HG03135 (cell line): ENCODE results near the gene MACROH2A2.
A peak's percentile ranks its signal among the peaks of the same experiment; 100 is the strongest.
"Not testable (repeated sequence)": the region's sequence is repeated elsewhere in the genome, so short reads cannot be mapped to it uniquely, and the experiment has no call there.

ENCODE experiments used
- ATAC-seq: cut with Tn5 transposase; IDR thresholded peaks from one replicate; pipeline ENCODE4 v1.9.1; 2021; ENCODE audit warnings: mild to moderate bottlenecking, moderate library complexity; ENCODE audit not compliant: unreplicated experiment

Gene MACROH2A2

GRCh38 chr10:70097459-70097858, 44.8 kb downstream of the MACROH2A2 start:
- ATAC-seq = no peak

DNA sequence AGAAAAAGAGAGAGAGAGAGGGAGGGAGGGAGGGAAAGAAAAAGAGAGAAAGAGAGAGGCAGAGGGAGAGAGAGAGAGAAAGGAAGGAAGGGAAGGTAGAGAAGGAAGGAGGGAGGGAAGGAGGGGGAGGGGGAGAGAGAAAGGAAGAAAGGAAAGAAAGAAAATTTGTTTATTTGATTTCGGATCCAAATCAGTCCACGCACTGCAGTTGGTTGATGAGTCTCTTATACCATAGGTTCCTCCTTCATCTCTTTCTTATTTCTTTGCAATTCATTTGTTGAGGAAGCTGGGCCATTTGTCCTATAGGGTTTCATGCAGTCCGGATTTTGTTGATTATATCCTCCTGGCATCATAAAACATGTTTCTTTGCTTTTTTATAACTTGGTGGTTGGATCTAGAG, 45.6 kb downstream of the MACROH2A2 start:
- ATAC-seq = no peak

GRCh38 chr10:70101068-70101562, 48.5 kb downstream of the MACROH2A2 start:
- ATAC-seq = not testable (repeated sequence)

DNA sequence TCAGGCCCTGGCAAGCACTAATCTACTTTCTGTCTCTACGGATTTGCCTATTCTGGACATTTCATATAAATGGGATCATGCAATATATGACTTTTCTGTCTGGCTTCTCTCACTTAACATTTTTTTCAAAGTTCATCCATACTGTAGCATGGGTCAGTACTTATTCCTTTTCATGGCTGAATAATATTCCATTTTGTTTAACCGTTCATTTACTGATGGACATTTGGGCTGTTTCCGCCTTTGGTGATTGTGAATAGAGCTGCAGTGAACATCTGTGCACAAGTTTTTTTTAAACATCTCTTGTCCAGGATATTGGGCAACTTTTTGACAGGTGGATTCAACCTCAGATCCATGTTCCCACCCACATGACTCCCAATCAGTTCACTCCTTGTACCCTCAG, 49.0 kb downstream of the MACROH2A2 start:
- no peak for ATAC-seq

DNA sequence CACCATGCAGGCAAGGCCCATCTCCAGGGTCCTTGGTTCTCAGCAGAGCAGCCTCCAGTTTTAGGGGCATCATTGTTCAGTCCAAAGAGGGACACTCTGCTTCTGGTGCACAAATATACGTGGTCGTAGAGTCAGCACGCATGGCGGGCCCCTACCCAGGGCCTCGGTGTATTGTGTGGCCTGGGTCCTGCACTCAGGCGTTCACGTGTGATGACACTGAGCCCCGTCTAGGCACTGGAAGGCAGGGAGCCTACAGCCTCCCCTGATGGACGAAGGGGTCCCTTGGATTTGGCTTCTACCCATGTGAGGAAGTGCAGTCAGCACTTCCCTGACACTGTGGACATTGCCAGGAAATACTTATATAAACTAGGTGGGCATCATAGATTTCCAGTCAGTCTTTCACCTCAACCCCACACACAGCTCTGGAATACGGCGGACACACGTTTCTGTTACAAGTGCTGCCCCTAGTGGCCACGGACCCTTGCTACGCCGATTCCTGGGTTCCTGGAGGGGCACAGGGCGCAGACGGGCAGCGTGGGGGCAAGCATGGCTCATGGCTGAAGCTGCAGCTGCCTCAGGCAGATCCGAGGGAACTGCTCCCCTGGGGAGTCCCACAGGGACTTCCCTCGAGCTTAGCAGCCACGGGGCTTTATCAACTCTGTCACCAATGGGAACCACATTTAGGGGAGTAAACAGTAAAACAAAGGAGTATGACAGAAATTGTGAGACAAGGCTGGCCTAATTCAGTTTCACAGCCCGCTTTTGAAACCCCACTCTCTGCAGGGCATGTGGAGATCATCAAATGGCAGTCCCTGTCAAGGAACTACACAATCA, 54.5 kb downstream of the MACROH2A2 start:
- ATAC-seq = peak; percentile 59

DNA sequence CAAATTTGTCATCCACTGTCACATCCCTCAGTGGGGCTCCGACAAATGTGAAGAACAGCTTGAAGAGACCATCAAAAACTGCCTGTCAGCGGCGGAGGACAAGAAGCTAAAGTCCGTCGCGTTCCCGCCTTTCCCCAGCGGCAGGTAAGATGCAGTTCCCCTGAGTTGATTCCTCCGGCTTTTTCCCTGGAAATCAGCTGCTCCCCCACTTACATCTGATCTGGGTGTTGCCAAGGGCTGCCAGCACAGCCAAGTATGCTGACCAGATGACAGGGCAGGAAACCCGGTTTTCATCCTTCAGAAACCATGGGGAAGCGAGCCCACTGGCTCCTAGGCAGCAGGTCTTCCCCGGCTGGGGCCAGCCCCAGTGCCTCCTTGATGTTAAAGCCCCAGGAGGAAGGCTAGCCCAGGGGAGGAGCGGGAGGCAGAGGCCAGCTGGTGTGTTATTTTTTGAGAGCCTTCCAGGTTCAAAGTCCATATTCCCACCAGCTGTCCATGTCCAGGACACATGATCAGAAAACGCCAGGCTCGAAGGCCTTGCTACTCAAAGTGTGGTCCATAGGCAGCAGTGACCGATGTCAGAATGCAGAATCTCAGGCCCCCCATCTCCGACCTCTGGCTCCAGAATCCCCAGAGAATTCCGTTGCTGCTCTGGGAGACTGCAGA, 56.6 kb downstream of the MACROH2A2 start:
- no peak for ATAC-seq

DNA sequence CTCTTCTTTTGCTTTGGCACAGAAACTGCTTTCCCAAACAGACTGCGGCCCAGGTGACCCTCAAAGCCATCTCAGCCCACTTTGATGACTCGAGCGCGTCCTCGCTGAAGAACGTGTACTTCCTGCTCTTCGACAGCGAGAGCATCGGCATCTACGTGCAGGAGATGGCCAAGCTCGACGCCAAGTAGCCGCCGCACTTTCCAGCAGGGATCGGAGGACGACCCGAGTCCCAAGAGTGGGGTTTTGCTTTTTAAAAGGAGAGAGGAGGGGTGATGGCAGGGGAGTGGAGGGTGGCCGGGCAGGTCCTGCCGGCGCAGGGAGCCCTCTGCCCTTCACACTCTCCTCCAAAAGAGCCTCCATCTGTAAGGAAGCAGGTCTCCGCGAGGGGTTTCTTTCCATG, 58.9 kb downstream of the MACROH2A2 start:
- no peak for ATAC-seq

- ATAC-seq = no peak
Observed at GRCh38 chr10:70112071-70112470, 59.4 kb downstream of the MACROH2A2 start.

DNA sequence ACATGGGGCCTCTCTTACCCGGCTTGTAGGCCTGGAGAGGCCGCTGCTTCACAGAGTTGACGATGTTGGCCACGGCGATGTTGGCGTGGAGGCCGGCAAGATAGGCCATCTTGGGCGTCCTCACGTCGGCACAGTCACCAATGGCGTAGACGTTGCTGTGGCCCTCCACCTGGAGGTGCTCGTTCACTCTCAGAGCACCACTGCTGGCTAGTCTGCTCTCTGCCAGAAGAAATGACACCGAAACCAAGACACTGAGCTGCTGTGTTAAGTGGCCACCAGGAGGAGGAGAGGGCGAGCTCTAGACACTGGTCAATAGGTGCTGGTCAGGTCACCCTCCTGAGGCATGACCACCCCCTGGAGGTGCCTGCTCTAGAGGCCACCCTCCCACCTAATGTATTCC, 62.3 kb downstream of the MACROH2A2 start:
- ATAC-seq = no peak

DNA sequence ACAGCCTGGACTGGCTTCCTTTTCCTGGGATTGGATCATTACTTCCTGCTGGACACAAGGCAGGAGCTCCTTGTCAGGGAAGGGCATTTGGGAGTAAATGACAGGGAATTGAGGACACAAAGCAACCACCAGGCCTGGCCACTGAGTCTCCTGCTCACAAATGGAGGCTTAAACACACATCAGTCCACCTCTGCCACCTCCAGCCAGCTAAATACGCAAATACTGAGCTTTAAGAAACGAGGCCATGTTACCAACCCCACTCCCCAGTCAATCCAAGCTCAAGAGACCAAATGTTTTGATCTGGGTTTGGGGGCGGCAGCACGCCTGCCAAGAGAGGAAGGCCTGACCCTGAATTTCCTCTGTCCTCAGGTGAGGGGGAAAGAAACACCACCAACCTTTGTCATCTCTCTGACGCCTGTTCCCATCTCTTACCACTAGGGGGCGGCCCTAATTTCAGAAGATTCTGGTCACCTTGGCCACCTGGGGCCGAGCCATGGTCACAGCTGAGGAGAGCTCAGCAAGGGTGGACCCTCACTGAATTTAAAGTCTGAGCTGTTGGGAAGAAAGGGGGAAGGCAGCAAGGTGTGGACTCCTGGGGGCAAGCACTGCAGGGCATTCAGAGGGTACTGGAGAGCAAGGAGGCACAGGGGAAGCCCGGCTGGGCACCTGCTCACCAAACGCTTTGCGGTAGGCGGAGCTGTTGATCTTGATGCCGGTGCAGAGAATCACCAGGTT, 63.5 kb downstream of the MACROH2A2 start:
- ATAC-seq = peak; percentile 55

DNA sequence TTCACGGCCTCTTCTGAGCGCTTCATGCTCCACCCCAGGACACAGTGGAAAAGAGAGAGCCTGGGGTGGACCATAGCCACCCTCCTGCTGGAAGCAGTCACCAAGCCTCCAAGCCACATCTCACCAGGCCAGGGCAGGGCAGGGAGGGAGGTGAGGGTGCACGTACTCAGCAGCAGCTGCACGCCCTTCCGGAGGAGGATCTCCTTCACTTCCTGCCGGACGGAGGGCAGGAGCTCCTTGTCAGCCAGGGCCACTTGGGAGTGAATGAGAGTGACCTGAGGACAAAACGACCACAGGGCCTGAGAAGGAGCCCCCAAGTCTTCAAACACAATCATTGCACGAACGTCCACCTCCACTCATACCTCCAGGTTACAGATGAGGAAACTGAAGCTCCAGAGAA, 65.0 kb downstream of the MACROH2A2 start:
- ATAC-seq = no peak

DNA sequence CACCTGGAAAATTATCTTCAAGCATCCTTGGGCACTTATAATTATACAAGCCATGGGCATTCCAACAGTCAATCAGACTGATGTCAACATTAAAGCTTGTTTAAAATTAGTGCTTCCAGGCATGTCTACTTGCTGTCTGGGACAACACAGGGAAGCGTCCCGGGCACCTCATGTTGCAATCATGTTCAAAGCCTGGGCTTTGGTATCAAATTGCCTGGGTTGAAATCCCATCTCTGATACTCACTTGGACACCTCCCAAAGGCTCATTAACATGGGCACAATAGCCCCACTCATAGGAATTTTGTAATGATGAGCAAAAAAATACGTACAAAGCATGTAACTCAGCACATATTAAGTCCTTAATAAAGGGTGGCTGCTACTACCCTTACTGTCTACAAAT, 65.5 kb downstream of the MACROH2A2 start:
- no peak for ATAC-seq

GRCh38 chr10:70119197-70119596, 66.6 kb downstream of the MACROH2A2 start:
- ATAC-seq = no peak

DNA sequence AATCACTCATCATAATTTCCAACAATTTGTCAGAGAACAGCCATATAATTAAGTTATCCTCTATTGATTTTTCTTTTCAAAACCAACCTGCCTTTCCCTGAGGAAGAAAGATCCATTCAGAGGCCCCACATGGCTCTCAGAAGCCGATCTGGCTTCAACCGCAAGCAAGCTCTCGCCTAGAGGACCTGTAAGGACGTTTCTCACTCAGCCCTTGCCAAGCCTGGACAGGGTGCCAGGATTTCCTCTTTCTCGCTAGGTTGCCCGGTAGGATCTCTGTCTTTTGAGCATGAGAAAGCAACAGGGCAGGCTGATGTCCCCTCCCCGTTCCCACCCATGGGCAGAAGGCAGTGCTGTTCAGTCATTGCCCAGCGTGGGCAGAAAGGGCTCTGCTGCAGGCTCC, 67.0 kb downstream of the MACROH2A2 start:
- no peak for ATAC-seq

GRCh38 chr10:70120417-70120816, 67.8 kb downstream of the MACROH2A2 start:
- ATAC-seq = no peak

DNA sequence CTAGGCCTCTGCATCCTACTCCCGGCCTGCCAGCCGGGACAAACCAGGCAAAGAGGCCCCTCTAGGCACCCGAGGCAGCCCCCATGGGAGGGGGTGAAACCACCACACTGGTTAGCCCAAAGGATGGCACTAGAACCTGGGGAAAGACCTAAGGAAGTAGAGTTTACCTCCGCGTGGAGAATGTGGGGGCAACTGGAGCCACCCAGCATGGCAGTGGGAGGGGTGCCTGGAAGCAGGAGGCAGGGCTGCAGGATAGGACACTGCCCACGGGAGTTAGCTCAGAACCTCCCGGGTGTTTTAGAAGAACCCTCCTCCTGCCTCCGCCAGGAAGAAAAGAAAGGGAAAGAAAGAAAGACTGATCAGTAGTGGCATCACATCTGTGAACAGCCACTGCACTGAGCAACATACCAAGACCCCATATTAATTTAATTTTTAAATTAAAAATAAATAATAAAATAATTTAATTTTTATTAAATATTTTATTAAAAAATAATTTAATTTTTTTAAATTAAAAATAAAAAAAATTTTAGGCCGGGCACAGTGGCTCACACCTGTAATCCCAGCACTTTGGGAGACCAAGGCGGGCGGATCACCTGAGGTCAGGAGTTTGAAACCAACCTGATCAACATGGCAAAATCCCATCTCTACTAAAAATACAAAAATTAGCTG, 68.8 kb downstream of the MACROH2A2 start:
- no peak for ATAC-seq

DNA sequence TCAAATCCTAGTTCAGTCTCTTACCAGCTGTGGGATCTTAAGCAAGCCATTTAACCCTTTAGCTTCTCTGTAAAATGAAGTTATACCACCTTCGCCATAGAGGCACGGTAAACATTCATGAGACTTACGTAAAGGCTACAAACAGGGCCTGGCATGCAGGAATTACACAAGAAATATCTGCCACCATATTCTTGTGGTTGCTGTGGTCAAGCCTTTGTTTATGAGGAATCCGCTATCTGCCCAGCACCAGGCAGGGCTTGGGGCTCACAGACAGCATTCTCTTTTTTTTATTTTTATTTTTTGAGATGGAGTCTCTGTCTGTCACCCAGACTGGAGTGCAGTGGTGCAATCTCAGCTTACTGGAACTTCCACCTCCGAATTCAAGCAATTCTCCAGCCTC, 70.1 kb downstream of the MACROH2A2 start:
- ATAC-seq = no peak

DNA sequence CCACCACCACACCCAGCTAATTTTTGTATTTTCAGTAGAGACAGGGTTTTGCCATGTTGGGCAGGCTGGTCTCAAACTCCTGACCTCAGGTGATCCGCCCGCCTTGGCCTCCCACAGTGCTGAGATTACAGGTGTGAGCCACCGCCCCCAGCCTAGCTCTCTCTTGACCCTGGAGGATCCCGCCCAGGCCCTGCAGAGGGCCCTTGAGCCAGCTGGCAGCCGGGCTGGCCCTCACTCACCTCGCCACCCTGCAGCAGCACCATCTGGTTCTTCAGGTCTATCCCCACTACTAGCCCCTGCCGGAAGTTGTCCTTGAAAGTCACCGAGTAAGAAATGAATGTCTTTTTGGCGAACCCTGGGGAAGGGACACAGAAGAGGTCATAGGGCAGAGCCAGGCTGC, 70.5 kb downstream of the MACROH2A2 start:
- not testable (repeated sequence) for ATAC-seq

- no peak for ATAC-seq
Observed at GRCh38 chr10:70123817-70124216, 71.2 kb downstream of the MACROH2A2 start.

DNA sequence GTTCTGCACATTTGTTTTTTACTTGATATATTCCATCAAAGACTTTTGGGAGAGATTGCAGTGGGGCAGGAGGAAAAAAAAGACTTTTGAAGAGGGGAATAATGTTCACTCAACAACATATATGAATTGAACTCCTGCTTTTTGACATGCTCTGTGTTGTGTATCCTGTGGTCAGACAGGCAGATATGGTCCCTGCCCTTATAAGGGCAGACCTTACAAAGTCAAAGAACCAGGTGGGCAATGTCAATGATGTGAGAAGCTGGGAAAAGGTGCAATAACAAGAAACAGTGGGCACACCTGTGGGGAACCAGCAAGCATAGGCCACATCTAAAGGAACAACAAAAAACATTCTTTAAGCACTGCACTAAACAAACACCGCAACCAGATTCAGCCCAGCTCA, 71.8 kb downstream of the MACROH2A2 start:
- no peak for ATAC-seq

DNA sequence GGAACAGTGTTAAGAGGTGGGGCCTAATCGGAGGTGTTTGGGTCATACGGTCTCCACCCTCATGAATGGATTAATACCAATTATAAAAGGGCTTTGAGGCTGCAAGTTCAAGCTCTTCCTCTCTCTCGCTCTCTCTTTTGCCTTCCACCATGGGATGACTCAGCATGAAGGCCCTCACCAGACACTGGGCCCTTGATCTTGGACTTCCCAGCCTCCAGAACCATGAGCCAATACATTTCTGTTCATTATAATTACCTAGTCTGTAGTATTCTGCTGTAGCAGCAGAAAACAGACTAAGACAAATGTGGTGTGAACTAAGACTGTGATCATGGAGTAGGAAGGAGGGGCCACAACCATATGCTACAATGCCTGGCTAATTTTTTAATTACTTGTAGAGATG, 72.3 kb downstream of the MACROH2A2 start:
- no peak for ATAC-seq
